Activated naive CD4-positive, alpha-beta T cell treated with Interleukin-2 at 50 U/mL for 16 hours (primary cell): ENCODE results near the gene XK.

ENCODE experiments used
- DNase-seq: peaks from one replicate; pipeline ENCODE4 v3.0.0-alpha.2; 2020

XK gene

GRCh38 chrX:37684426-37684825 lies 1.2 kb upstream of the XK start:
- DNase-seq, result no peak

DNA sequence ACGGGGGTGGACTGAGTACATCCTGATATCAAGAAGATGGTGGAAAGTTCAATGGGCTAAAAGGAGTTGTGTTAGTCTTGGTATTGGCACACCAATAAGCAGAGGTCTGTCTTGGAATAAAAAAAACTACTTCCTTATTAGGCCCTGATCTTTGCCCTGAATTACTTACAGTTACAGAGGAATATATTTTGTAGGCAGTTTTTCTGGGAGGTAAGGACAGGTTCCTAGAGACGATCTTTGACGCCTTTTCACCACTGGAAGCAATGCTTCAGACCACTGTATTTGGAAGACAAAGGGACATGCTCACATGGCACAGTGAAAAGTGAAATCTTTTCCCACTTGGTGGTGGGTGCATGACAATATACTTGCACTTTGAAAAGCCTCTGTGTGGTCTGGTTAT lies 618 bp upstream of the XK start:
- no peak for DNase-seq

DNA sequence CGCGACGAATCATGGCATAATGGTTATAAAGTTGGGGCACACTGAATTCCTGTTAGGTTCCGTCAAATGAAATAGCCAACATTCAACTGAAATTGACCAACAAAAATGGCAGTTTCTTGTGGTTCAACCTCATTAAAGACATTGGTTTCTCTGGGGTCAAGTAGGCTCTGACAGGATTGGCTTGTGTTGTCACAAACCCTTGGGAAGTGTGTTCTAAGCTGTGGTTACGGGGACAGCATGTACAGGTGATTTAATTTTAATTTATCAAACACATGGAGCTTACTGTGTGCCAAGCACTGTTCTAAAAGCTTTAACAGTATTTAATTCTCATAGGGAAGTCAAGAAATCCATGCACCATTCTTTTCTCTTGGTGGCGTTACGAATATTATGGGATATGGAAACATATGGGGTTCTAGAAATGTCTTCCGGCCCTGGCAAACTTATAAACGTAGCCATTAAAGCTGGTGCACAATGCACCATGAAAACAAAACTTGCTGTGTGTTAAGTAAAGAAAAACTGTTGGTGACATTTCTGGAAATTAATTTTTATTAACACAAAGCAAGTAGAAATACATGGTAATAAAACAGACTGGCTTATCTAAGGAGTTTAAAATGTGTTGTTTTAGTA lies 891 bp downstream of the XK start:
- no peak for DNase-seq

GRCh38 chrX:37686996-37687395 lies 1.4 kb downstream of the XK start:
- DNase-seq, result no peak

- DNase-seq, result no peak
Measured at GRCh38 chrX:37690119-37690518, 4.5 kb downstream of the XK start.

- no peak for DNase-seq
Measured at GRCh38 chrX:37692918-37693317, 7.3 kb downstream of the XK start.

- no peak for DNase-seq
Measured at GRCh38 chrX:37697169-37697760, 11.7 kb downstream of the XK start.

- no peak for DNase-seq
Measured at GRCh38 chrX:37701588-37701987, 16.0 kb downstream of the XK start.

DNA sequence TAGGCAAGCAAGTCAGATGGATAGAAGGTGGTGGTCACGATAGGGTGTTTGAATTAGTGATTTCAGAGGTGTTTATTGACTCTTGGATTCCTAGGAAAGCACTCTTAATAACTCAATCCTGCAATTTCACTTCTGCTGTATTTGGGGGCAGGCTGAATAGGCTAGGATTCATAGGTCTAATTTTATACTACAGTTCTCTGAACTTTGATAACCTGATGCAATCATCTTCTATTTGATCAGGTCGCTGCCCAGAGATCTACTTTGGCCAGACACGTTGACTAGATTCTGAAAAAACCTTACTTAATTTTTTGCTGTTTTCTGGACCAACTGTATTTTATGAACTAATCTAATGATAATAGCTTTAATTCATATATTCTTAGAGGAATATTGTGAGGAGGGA lies 26.4 kb downstream of the XK start:
- no peak for DNase-seq

DNA sequence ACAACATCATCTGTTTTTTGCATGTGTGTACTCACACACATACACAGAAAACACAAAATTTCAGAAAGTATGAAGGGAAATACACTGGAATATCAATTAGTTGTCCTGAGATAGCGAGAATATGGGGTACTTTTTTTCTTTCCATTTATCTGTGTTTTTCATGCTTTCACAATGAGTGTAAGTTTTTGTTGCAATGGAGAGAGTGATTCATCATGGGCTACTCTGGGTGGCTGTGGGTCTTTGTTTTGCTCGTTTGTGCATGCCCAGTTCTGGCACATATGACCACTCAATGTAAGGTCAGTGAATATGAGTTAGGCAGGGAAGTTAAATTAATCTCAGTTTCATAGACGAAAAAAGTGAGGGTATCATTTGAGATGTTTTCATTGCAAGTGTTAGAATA lies 26.9 kb downstream of the XK start:
- DNase-seq, result no peak

DNA sequence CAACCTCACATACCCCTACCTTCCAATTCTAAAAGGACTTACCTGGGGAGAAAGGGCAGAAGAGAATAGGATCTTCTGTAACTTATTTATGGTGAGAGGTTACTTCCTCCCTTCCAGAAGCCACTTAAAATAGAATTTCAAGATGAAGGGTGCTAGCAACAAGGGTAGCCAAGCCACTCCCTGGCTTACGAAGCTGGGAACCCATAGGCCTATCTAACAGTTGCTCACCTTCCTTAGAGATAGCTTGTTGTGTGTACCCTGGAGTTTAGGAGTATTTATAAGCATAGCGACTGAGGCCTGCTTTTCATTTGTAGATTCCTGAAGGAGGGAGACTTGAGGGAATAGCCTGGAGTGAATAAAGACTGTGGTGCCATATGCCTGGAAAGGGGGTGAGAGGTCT lies 28.9 kb downstream of the XK start:
- DNase-seq, result no peak

- DNase-seq, result no peak
Measured at GRCh38 chrX:37716602-37717001, 31.0 kb downstream of the XK start.

- no peak for DNase-seq
Measured at GRCh38 chrX:37717708-37718107, 32.1 kb downstream of the XK start.

DNA sequence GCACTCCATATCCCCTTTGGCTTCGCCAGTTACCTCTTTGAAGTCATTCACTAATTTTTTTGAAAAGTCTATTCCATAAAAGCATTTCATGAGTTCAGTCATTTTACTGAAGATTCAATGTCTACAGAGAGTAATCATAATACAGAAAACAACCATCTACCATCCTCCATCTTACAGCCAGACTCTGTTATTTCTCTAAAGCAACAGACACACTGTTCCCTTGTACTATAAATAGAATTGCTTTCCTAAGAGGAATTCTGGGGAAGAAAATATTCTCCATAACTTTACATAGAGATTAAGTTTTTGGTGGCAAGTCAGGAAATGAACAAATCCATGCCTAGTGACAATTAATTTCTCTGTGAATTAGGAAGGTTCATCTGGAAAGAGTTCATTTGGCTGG lies 37.0 kb downstream of the XK start:
- no peak for DNase-seq

- no peak for DNase-seq
Measured at GRCh38 chrX:37726346-37726745, 40.8 kb downstream of the XK start.

GRCh38 chrX:37745354-37745753 lies 59.8 kb downstream of the XK start:
- DNase-seq, result peak; percentile 75

GRCh38 chrX:37745835-37746217 lies 60.2 kb downstream of the XK start:
- no peak for DNase-seq

GRCh38 chrX:37746218-37746941 lies 60.8 kb downstream of the XK start:
- peak; percentile 12 for DNase-seq

- DNase-seq, result no peak
Measured at GRCh38 chrX:37746951-37747350, 61.4 kb downstream of the XK start.

- DNase-seq, result no peak
Measured at GRCh38 chrX:37752281-37752680, 66.7 kb downstream of the XK start.

DNA sequence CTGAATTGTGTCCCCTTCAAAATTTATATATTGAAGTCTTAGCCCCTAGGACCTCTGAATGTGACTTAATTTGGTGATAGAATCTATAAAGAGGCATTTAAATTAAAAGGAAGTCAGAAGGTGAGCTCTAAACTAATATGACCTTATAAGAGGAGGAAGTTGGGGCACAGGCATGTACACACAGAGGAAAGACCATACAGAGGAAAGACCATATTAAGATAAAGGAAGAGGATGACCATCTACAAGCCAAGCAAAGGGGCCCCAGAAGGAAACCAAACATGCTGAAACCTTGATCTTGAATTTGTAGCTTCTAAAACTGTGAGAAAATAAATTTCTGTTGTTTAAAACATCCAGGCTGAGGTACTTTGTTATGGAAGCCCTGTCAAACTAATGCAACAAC lies 67.3 kb downstream of the XK start:
- no peak for DNase-seq

GRCh38 chrX:37753384-37753783 lies 67.8 kb downstream of the XK start:
- no peak for DNase-seq

GRCh38 chrX:37754516-37754915 lies 68.9 kb downstream of the XK start:
- DNase-seq, result no peak

- no peak for DNase-seq
Measured at GRCh38 chrX:37755025-37755424, 69.4 kb downstream of the XK start.

- DNase-seq, result no peak
Measured at GRCh38 chrX:37757082-37757481, 71.5 kb downstream of the XK start.
